Activated T-cell treated with anti-CD3 and anti-CD28 coated beads, Interleukin-2, amount 50 U/mL, for 72 hours (primary cell): ENCODE measurements around the gene SDK2. TPM values are rescaled to one million over a fixed set of nuclear protein-coding genes. Genes with fewer than 3 reads are reported as not detected.

Experiments used
- ATAC-seq, 2 donors: fragments of 150-1000 bp; cut with Tn5 transposase; replicated peaks in 1 of 2; 2 replicates each; pipeline ENCODE4 v1.10.0; 2021; ENCODE audit warnings: moderate library complexity in 2 of 2, mild to moderate bottlenecking in 1 of 2
- DNase-seq, 2 donors: peaks; one replicate each; pipeline ENCODE4 v3.0.0; 2021 to 2022; ENCODE audit warnings: mixed read lengths in 1 of 2
- H3K27ac Mint-ChIP-seq: one replicate; pipeline ENCODE4 v1.8.0; 2022; ENCODE audit warnings: mild to moderate bottlenecking, moderate library complexity, mixed read lengths
- H3K27me3 Mint-ChIP-seq: one replicate; pipeline ENCODE4 v1.8.0; 2022; ENCODE audit warnings: low read depth, mixed read lengths
- H3K36me3 Mint-ChIP-seq, 2 donors: one replicate each; pipeline ENCODE4 v1.8.0; 2022; ENCODE audit warnings: mixed read lengths in 2 of 2, mild to moderate bottlenecking in 1 of 2; ENCODE audit not compliant: insufficient read depth in 2 of 2
- H3K4me1 Mint-ChIP-seq: one replicate; pipeline ENCODE4 v1.8.0; 2022; ENCODE audit warnings: low read depth, mixed read lengths
- H3K4me3 Mint-ChIP-seq, 2 donors: one replicate each; pipeline ENCODE4 v1.8.0; 2022; ENCODE audit warnings: mild to moderate bottlenecking in 2 of 2, mixed read lengths in 2 of 2, moderate library complexity in 2 of 2
- H3K9me3 Mint-ChIP-seq, 2 donors: one replicate each; pipeline ENCODE4 v1.8.0; 2022; ENCODE audit warnings: mixed read lengths in 2 of 2
- total RNA-seq, 2 donors: library from RNA; stranded (reverse); gene quantifications; one replicate each; pipeline ENCODE4 v1.2.3, GENCODE V29; 2022

Gene SDK2
- total RNA-seq, 2 donors from 2014 or later: 0.26 to 0.44 TPM

GRCh38 chr17:73559532-73559931, 84.7 kb downstream of the SDK2 start:
- DNase-seq (no peak), ATAC-seq (no peak)
- no peaks in the 10 kb centered on the region for H3K9me3 Mint-ChIP-seq
- H3K36me3 Mint-ChIP-seq: no peaks in the 10 kb centered on the region
- no peak overlapping the region for H3K27ac Mint-ChIP-seq
- H3K27me3 Mint-ChIP-seq: no peaks in the 10 kb centered on the region
- no peak overlapping the region for H3K4me3 Mint-ChIP-seq
- no peaks in the 10 kb centered on the region for H3K4me1 Mint-ChIP-seq

GRCh38 chr17:73555199-73555960, 88.9 kb downstream of the SDK2 start:
- H3K27ac Mint-ChIP-seq: no peak overlapping the region
- no peaks in the 10 kb centered on the region for H3K36me3 Mint-ChIP-seq
- H3K9me3 Mint-ChIP-seq: no peaks in the 10 kb centered on the region
- DNase-seq (no peak), ATAC-seq (no peak)
- H3K4me3 Mint-ChIP-seq: no peak overlapping the region
- H3K27me3 Mint-ChIP-seq: no peaks in the 10 kb centered on the region
- peaks cover 7% of the 10 kb centered on the region for H3K4me1 Mint-ChIP-seq

GRCh38 chr17:73554498-73554897, 89.7 kb downstream of the SDK2 start:
- Mint-ChIP-seq H3K4me3 (no peak overlapping the region), H3K36me3 (no peaks in the 10 kb centered on the region), H3K27me3 (no peaks in the 10 kb centered on the region), H3K27ac (no peak overlapping the region), H3K4me1 (peaks cover 7% of the 10 kb centered on the region), H3K9me3 (no peaks in the 10 kb centered on the region)
- no peak for DNase-seq
- ATAC-seq: no peak

GRCh38 chr17:73553311-73553710, 90.9 kb downstream of the SDK2 start:
- no peaks in the 10 kb centered on the region for H3K9me3 Mint-ChIP-seq
- H3K4me3 Mint-ChIP-seq: no peak overlapping the region
- no peaks in the 10 kb centered on the region for H3K36me3 Mint-ChIP-seq
- ATAC-seq (no peak), DNase-seq (no peak)
- peaks cover 7% of the 10 kb centered on the region for H3K4me1 Mint-ChIP-seq
- H3K27ac Mint-ChIP-seq: no peak overlapping the region
- H3K27me3 Mint-ChIP-seq: no peaks in the 10 kb centered on the region

GRCh38 chr17:73552300-73553048, 91.8 kb downstream of the SDK2 start:
- Mint-ChIP-seq H3K27ac (no peak overlapping the region), H3K27me3 (no peaks in the 10 kb centered on the region), H3K36me3 (no peaks in the 10 kb centered on the region), H3K4me3 (peak overlapping the region in 1 of 2 donors; percentile 84), H3K9me3 (no peaks in the 10 kb centered on the region), H3K4me1 (peaks cover 10% of the 10 kb centered on the region)
- ATAC-seq: no peak
- no peak for DNase-seq

DNA sequence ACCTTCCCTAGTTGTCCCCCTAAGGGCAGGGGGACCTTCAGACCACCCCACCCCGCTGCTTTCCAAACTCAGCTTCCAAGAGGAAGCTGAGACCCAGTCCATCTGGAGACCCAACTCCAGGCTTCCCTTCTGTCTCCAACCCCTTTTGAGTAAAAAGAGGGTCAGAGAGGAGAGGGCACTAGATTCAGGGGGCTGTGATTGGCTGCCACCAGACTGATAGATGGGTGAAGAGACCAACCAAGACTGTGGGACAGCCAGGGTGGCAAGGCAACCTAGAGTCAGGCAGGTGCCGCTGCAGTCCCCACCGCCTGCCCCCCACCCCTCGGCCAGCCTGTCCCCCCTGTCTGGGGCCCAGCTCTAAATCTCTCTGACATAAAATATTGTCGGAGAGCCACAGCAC, 92.5 kb downstream of the SDK2 start:
- Mint-ChIP-seq H3K4me3 (peak overlapping the region; percentile 83 to 84), H3K36me3 (no peaks in the 10 kb centered on the region), H3K4me1 (peaks cover 17% of the 10 kb centered on the region), H3K9me3 (no peaks in the 10 kb centered on the region), H3K27ac (no peak overlapping the region), H3K27me3 (no peaks in the 10 kb centered on the region)
- ATAC-seq (peak; percentile 54 to 63), DNase-seq (peak; percentile 20 to 48)

GRCh38 chr17:73551144-73551543, 93.1 kb downstream of the SDK2 start:
- Mint-ChIP-seq H3K36me3 (no peaks in the 10 kb centered on the region), H3K4me3 (no peak overlapping the region), H3K9me3 (no peaks in the 10 kb centered on the region), H3K27ac (no peak overlapping the region), H3K4me1 (peaks cover 18% of the 10 kb centered on the region), H3K27me3 (no peaks in the 10 kb centered on the region)
- DNase-seq: no peak
- no peak for ATAC-seq

DNA sequence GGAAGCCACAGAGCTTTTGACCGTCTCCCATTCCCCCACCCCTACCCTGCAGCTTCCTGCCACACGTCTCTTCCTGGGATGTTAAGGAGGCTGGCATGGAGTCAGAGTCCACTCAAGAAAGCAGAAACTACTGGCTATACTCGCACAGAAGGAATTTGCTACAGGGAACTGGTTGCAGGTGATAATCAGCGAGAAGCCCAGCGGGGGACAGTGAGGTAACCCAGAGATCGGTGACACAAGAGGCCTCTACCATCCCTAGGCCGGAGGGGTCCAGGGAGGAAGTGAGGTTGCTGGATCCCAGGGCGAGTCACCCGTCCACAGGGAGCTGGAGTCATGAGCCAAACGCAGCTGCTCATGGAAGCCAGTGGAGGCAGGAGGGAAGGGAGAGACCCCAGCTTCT, 93.7 kb downstream of the SDK2 start:
- DNase-seq (no peak), ATAC-seq (no peak)
- H3K27ac Mint-ChIP-seq: no peak overlapping the region
- no peak overlapping the region for H3K4me3 Mint-ChIP-seq
- H3K27me3 Mint-ChIP-seq: no peaks in the 10 kb centered on the region
- no peaks in the 10 kb centered on the region for H3K9me3 Mint-ChIP-seq
- no peaks in the 10 kb centered on the region for H3K36me3 Mint-ChIP-seq
- peaks cover 18% of the 10 kb centered on the region for H3K4me1 Mint-ChIP-seq

GRCh38 chr17:73549841-73550430, 94.3 kb downstream of the SDK2 start:
- Mint-ChIP-seq H3K9me3 (no peaks in the 10 kb centered on the region), H3K4me1 (peaks cover 18% of the 10 kb centered on the region), H3K4me3 (no peak overlapping the region), H3K27me3 (no peaks in the 10 kb centered on the region), H3K36me3 (no peaks in the 10 kb centered on the region), H3K27ac (no peak overlapping the region)
- ATAC-seq (no peak), DNase-seq (no peak)

DNA sequence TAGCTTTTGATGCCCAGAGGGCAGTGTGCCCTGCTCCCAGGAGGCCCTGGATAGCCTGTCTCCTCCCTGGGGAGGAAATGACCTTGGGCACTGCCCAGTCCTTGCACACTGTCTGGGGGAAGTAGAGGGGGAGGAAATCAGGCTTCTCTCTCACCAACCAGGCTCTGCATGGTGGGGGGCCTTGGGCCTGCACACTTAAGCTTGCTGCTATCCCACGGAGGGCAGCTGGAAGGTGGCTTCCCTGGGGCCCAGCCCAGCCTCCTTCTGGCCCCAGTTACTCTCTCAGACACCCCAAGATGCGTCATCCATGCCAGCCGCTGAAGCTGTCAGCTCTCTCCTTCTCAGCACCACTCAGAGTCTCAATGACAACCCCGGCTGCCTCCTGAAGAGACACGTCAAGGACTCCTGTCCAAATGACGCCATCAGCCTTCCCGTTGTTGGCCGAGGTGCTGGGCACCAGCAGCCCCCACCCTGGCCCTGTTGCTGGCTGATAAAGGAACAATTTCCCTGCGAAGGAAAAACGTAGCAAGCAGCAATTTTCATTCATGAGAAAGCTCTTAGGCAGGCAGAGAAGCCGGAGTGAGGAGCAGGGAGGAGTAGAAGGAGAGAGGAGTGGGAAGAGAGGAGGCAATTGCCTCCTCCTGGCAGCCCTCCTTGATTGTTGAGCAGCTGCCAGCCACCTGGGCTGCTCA, 95.5 kb downstream of the SDK2 start:
- H3K27ac Mint-ChIP-seq: no peak overlapping the region
- H3K27me3 Mint-ChIP-seq: no peaks in the 10 kb centered on the region
- no peak overlapping the region for H3K4me3 Mint-ChIP-seq
- DNase-seq (no peak), ATAC-seq (no peak)
- no peaks in the 10 kb centered on the region for H3K9me3 Mint-ChIP-seq
- H3K36me3 Mint-ChIP-seq: no peaks in the 10 kb centered on the region
- H3K4me1 Mint-ChIP-seq: peaks cover 18% of the 10 kb centered on the region

DNA sequence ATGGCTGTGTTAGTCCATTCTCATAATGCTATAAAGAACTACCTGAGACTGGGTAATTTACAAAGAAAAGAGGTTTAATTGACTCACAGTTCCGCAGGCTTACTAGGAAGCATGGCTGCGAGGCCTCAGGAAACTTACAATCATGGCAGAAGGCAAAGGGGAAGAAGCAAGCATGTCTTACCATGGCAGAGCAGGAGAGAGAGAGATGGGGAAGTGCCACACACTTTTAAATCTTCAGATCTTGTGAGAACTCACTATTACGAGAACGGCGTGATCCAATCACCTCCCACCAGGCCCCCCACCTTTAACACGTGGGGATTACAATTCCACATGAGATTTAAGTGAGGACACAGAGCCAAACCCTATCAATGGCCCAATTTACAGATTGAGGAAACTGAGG, 96.5 kb downstream of the SDK2 start:
- Mint-ChIP-seq H3K4me3 (no peak overlapping the region), H3K36me3 (no peaks in the 10 kb centered on the region), H3K4me1 (peaks cover 18% of the 10 kb centered on the region), H3K9me3 (no peaks in the 10 kb centered on the region), H3K27ac (no peak overlapping the region), H3K27me3 (no peaks in the 10 kb centered on the region)
- DNase-seq: no peak
- ATAC-seq: no peak

DNA sequence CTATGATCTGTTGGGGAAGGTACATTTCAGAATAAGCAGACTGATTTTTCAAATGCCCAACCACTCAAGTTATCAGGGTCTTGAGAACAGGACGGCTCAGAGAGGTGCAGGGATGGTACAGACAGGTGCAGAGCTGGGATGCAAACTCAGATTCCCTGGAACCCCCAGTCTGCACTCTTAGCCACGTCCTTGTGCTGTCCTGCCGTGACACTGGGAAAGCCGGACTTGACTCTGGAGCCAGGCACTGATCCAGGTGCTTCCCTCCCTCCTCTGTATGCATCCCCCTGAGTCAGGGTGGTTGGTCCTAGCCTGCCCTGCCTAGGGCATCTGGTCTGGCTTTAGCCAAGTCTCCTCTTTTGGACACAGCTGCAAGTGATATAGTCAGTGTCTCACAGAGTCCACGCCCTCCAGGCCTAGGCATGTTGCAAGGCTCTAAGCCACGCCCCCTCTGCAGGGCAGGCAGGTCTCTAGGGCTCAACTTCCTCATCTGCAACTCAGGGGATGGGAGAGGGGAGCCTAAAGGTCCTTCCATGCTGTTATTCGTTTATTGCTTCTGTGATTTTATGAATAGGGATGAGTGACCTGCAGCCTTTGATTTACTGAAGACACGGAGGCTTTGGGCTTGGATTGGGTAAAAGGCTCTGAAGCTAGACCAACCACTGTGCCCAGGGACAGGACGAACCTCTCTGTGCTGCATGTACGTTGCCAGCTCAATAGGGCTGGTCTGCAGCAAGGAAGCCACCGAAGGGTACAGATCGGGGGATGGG, 97.3 kb downstream of the SDK2 start:
- ATAC-seq: peak in 1 of 2 donors; percentile 36
- peaks cover 16% of the 10 kb centered on the region for H3K4me1 Mint-ChIP-seq

More for the DNA sequence above, 97.3 kb downstream of the SDK2 start:
- Mint-ChIP-seq H3K27me3 (no peaks in the 10 kb centered on the region), H3K9me3 (no peaks in the 10 kb centered on the region), H3K4me3 (no peak overlapping the region), H3K36me3 (no peaks in the 10 kb centered on the region), H3K27ac (no peak overlapping the region)
- DNase-seq: peak; percentile 15 to 16
